ENCODE results near the gene BTBD10. TPM values are rescaled to one million over a fixed set of nuclear protein-coding genes. Genes with fewer than 3 reads are reported as not detected.

The BTBD10 gene
- total RNA-seq, 4 donors from 2014 or later: 13.8 to 33.3 (median 27.1) TPM

- H3K4me1 ChIP-seq: peaks cover 0 to 3% (median 0%) of the 10 kb centered on the region in 4 donors
- no peaks in the 10 kb centered on the region for H3K9me3 ChIP-seq
- peaks cover 0 to 22% (median 0%) of the 10 kb centered on the region in 3 donors for H3K36me3 ChIP-seq
- no peak for DNase-seq
- no peaks in the 10 kb centered on the region for H3K27me3 ChIP-seq
- no peak overlapping the region for H3K4me3 ChIP-seq
- TF ChIP-seq, protein P1, sequence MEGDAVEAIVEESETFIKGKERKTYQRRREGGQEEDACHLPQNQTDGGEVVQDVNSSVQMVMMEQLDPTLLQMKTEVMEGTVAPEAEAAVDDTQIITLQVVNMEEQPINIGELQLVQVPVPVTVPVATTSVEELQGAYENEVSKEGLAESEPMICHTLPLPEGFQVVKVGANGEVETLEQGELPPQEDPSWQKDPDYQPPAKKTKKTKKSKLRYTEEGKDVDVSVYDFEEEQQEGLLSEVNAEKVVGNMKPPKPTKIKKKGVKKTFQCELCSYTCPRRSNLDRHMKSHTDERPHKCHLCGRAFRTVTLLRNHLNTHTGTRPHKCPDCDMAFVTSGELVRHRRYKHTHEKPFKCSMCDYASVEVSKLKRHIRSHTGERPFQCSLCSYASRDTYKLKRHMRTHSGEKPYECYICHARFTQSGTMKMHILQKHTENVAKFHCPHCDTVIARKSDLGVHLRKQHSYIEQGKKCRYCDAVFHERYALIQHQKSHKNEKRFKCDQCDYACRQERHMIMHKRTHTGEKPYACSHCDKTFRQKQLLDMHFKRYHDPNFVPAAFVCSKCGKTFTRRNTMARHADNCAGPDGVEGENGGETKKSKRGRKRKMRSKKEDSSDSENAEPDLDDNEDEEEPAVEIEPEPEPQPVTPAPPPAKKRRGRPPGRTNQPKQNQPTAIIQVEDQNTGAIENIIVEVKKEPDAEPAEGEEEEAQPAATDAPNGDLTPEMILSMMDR (IDR thresholded peaks at IDR 0.05): no peak
- no peak for TF ChIP-seq POLR2A (IDR thresholded peaks at IDR 0.05)
- no peak overlapping the region for H3K27ac ChIP-seq
These were observed 71.8 kb downstream of the BTBD10 start for GRCh38 chr11:13391217-13391616.

DNA sequence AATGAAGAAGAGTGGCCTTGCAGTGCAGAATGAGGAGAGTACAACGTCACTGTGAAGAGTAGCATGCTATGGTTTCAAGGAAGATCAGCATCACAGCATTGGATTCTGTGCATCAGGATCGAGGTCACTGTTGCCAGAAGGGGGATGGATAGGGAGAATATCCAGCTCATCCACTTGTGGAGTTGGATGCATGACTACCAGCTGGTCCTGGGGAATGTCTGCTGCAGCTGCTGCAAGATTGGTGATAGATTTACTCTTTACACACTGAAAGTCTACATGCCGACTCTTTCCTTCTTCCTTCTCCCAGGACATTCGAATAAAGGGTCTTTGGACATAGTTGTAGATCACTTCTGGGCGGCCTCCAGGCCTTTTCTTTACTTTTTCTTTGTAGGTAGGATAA, 74.3 kb downstream of the BTBD10 start:
- TF ChIP-seq POLR2A (IDR thresholded peaks at IDR 0.05): no peak
- TF ChIP-seq, protein P1 (IDR thresholded peaks at IDR 0.05): no peak
- H3K27ac ChIP-seq: no peak overlapping the region
- H3K27me3 ChIP-seq: no peaks in the 10 kb centered on the region
- H3K9me3 ChIP-seq: no peaks in the 10 kb centered on the region
- no peak overlapping the region for H3K4me3 ChIP-seq
- peaks cover 0 to 31% (median 0%) of the 10 kb centered on the region in 3 donors for H3K36me3 ChIP-seq
- DNase-seq: no peak
- H3K4me1 ChIP-seq: peaks cover 0 to 3% (median 0%) of the 10 kb centered on the region in 4 donors

GRCh38 chr11:13386567-13386966, 76.5 kb downstream of the BTBD10 start:
- Histone ChIP-seq H3K27ac (peak overlapping the region in 1 of 4 donors; percentile 16), H3K4me1 (peaks cover 0 to 3% (median 0%) of the 10 kb centered on the region in 4 donors), H3K4me3 (no peak overlapping the region), H3K27me3 (no peaks in the 10 kb centered on the region), H3K36me3 (peaks cover 0 to 47% (median 0%) of the 10 kb centered on the region in 3 donors), H3K9me3 (no peaks in the 10 kb centered on the region)
- TF ChIP-seq, protein P1 (IDR thresholded peaks at IDR 0.05): no peak
- no peak for TF ChIP-seq POLR2A (IDR thresholded peaks at IDR 0.05)
- peak in 1 of 3 donors; percentile 73 for DNase-seq

- Histone ChIP-seq H3K36me3 (peaks cover 0 to 58% (median 0%) of the 10 kb centered on the region in 3 donors), H3K27me3 (no peaks in the 10 kb centered on the region), H3K27ac (no peak overlapping the region), H3K4me3 (no peak overlapping the region), H3K4me1 (peaks cover 0 to 3% (median 0%) of the 10 kb centered on the region in 4 donors), H3K9me3 (no peaks in the 10 kb centered on the region)
- TF ChIP-seq POLR2A (IDR thresholded peaks at IDR 0.05): no peak
- TF ChIP-seq, protein P1 (IDR thresholded peaks at IDR 0.05): peak in 4 of 6 experiments; percentile 47 to 56 (median 52)
- DNase-seq: no peak
These were observed 77.9 kb downstream of the BTBD10 start for GRCh38 chr11:13384908-13385640.

- H3K36me3 ChIP-seq: peaks cover 0 to 63% (median 4%) of the 10 kb centered on the region in 3 donors
- no peaks in the 10 kb centered on the region for H3K9me3 ChIP-seq
- H3K27ac ChIP-seq: no peak overlapping the region
- no peak overlapping the region for H3K4me3 ChIP-seq
- no peak for DNase-seq
- no peak for TF ChIP-seq POLR2A (IDR thresholded peaks at IDR 0.05)
- TF ChIP-seq, protein P1 (IDR thresholded peaks at IDR 0.05): no peak
- no peaks in the 10 kb centered on the region for H3K27me3 ChIP-seq
- H3K4me1 ChIP-seq: no peaks in the 10 kb centered on the region
These were observed 80.3 kb downstream of the BTBD10 start for GRCh38 chr11:13382751-13383150.

All from Peyer's patch (tissue), 4 donors.